Stimulated activated CD4-positive, alpha-beta T cell treated with anti-CD3 and anti-CD28 coated beads, TNF-alpha, amount 100 ng/mL, for 24 hours (primary cell): Measurements from ENCODE around the gene CCNL2.

Source experiments
- DNase-seq, 3 experiments: peaks; one replicate each; pipeline ENCODE4 v3.0.0-alpha.2; 2020; ENCODE audit warnings: low read depth in 3 of 3

The CCNL2 gene

DNA sequence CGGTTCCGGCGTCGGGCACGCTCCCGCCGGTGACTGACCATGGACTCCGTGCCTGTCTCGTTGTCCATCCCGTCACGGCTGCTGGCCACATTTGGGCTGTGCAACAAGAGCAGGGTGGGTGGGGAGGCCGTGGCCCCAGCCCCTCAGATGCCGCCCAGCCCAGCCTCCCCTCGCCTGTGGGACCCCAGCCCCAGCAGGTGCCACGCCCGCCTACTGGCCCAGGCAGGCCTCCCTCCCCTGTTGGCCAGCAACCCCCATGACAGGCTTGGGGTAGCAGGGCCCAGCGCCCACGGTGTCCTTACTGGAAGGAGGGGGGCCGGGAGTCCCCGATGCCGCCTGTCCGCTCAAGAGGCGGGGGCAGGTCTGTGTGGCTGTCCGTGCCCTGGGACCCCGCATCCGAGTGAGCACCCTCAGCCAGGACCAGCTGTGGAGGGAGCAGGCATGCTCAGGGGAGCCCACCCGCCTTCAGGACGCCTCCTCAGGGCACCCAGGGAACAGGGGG lies 57.0 kb downstream of the CCNL2 start:
- DNase-seq = no peak

- no peak for DNase-seq
Measured at GRCh38 chr1:1341549-1342021, 57.5 kb downstream of the CCNL2 start.

GRCh38 chr1:1340791-1341548 lies 58.2 kb downstream of the CCNL2 start:
- no peak for DNase-seq

DNA sequence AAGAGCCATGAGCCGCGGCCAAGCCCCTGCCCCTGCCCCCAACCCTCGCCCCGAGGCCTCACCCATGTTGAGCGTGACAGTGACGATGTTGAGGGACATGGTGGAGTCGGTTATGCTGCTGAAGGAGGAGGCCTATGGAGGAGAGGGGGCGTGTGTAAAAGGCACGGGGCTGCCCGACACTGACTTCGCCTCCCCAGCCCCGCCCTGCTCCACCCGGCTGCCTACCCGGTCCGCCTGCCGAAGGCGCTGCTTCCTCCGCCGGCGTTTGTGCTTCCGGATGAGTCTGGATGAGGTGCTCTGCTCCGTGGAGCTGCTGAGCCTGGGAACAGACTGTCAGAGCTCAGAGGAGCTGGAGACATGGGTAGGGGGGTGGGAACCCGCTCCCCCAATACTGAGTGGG lies 59.0 kb downstream of the CCNL2 start:
- DNase-seq = no peak

GRCh38 chr1:1338278-1338677 lies 60.9 kb downstream of the CCNL2 start:
- DNase-seq = no peak

- peak in 2 of 3 experiments; percentile 23 to 45 for DNase-seq
Measured at GRCh38 chr1:1337793-1338147, 61.4 kb downstream of the CCNL2 start.

DNA sequence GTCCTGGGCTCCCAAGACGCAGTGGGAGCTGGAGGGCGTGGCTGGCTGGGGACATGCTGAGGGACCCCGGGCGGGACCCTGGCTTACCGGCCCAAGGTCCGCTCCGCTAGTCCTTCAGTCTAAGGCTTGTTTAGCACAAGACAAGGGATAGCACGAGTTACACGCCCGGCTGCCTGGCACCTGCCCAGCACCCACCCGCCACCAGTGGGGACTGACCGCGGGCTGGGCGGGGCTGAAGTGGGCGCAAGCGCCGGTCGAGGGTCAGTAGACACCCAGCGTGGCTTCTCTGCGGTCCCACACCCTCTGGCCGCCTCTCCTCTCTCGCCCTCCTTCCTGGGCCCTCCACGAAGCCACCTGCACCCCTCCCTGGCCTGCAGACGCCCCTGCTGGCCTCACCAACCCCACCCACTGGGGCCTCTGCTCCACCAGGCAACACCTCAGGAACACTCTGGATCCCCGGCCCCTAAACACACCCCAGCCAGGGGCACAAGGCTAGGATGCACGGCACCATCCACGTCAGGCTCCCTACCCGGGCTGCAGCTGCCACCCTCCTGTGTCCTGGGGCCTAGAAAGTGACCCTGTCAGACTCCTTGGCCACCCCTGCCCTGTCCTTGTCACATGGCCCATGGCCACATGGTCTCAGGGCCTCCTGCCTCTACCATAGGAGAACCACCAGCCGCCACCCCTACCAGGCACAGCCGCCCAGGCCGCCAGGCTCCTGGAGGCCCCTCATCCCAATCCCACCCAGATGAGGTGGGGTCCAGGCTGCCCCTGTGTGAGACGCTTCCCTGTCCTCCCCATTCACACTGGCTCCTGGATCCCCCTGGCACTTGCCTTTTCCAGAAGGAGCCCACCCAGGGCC lies 62.0 kb downstream of the CCNL2 start:
- DNase-seq = no peak

DNA sequence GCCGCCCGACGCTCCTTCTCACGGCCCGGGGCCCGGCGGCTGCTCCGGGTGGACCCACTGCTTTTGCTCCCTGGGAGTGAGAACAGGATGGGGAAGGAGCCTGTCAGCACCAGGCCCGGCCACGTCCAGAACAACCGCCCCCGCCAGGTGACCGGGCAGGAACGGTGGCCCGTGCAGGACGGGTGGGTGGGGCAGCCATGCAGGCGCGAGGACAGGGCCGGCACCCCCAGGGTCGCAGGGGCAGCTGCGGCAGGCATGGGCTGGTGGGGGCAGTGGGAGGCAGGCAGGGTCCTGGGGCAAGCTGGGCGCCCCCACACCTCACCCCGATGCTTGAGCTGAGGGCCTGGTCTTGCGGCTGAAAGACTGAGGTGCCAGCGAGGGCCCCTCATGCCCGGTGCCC lies 62.7 kb downstream of the CCNL2 start:
- DNase-seq = no peak

- no peak for DNase-seq
Measured at GRCh38 chr1:1335792-1336248, 63.3 kb downstream of the CCNL2 start.
